Amygdala (tissue), 56 donors: ENCODE data around the gene DIP2B.
A peak's percentile ranks its signal among the peaks of the same experiment; 100 is the strongest.

ENCODE experiments used
- DNase-seq, 56 donors: peaks; one replicate each; lab custom pipeline; 2025; lab: John Stamatoyannopoulos, UW

DIP2B gene

GRCh38 chr12:50720085-50720484 is 215.3 kb downstream of the DIP2B start:
- DNase-seq, result no peak

- DNase-seq, result no peak
These were observed 215.7 kb downstream of the DIP2B start for GRCh38 chr12:50720501-50720900.

GRCh38 chr12:50723865-50724264 is 219.1 kb downstream of the DIP2B start:
- DNase-seq, result no peak

GRCh38 chr12:50725011-50725942 is 220.5 kb downstream of the DIP2B start:
- peak in 1 of 56 donors; percentile 21 for DNase-seq

GRCh38 chr12:50727466-50727865 is 222.7 kb downstream of the DIP2B start:
- DNase-seq, result no peak

- peak in 1 of 56 donors; percentile 16 for DNase-seq
These were observed 223.6 kb downstream of the DIP2B start for GRCh38 chr12:50728417-50728816.

GRCh38 chr12:50728841-50729240 is 224.1 kb downstream of the DIP2B start:
- DNase-seq, result no peak

- DNase-seq, result peak in 1 of 56 donors; percentile 9
These were observed 227.8 kb downstream of the DIP2B start for GRCh38 chr12:50732591-50732990.

GRCh38 chr12:50733706-50734105 is 228.9 kb downstream of the DIP2B start:
- DNase-seq, result no peak

GRCh38 chr12:50734409-50735263 is 229.9 kb downstream of the DIP2B start:
- DNase-seq, result peak in 13 of 56 donors; percentile 1 to 57 (median 6)

GRCh38 chr12:50739611-50740010 is 234.8 kb downstream of the DIP2B start:
- DNase-seq, result no peak

GRCh38 chr12:50740307-50740706 is 235.5 kb downstream of the DIP2B start:
- no peak for DNase-seq

- DNase-seq, result no peak
These were observed 238.0 kb downstream of the DIP2B start for GRCh38 chr12:50742776-50743175.

GRCh38 chr12:50745861-50746260 is 241.1 kb downstream of the DIP2B start:
- no peak for DNase-seq

GRCh38 chr12:50746431-50746830 is 241.6 kb downstream of the DIP2B start:
- DNase-seq, result no peak

GRCh38 chr12:50747817-50748216 is 243.0 kb downstream of the DIP2B start:
- DNase-seq, result no peak

- DNase-seq, result no peak
These were observed 244.7 kb downstream of the DIP2B start for GRCh38 chr12:50749459-50749882.

- DNase-seq, result no peak
These were observed 245.6 kb downstream of the DIP2B start for GRCh38 chr12:50750366-50750765.

- no peak for DNase-seq
These were observed 247.3 kb downstream of the DIP2B start for GRCh38 chr12:50751948-50752721.

- no peak for DNase-seq
These were observed 248.5 kb downstream of the DIP2B start for GRCh38 chr12:50753232-50753769.
